Right cardiac atrium (tissue), 5 donors: ENCODE measurements around the gene STK11. TPM values are rescaled to one million over a fixed set of nuclear protein-coding genes. Genes with fewer than 3 reads are reported as not detected.
A peak's percentile ranks its signal among the peaks of the same experiment; 100 is the strongest.

Experiments
- ATAC-seq, 2 donors: fragments of 200-7000 bp; cut with Tn5 transposase; one replicate each; pipeline versions ENCODE4 v1.8.0 to v1.9.1; 2020; ENCODE audit warnings: moderate library complexity in 2 of 2, mild to moderate bottlenecking in 1 of 2
- DNase-seq, 3 donors: peaks; one replicate each; pipeline ENCODE4 v3.0.0-alpha.2; 2020
- H3K27ac ChIP-seq: one replicate; pipeline ENCODE4 v1.5.1; 2013; ENCODE audit warnings: mild to moderate bottlenecking, low read length, control low read depth, moderate library complexity
- H3K27me3 ChIP-seq: one replicate; pipeline ENCODE4 v1.6.1; 2013; ENCODE audit not compliant: control insufficient read depth, insufficient read depth
- H3K4me1 ChIP-seq: one replicate; pipeline ENCODE4 v1.6.1; 2013; ENCODE audit warnings: low read length; ENCODE audit not compliant: control insufficient read depth, insufficient read depth
- H3K4me3 ChIP-seq: one replicate; pipeline ENCODE4 v1.5.1; 2013; ENCODE audit warnings: low read length, control low read depth
- H3K9me3 ChIP-seq: one replicate; pipeline ENCODE4 v1.6.1; 2013; ENCODE audit warnings: low read length; ENCODE audit not compliant: control insufficient read depth
- WGBS: extraction: QIAGEN DNeasy Blood & Tissue Kit; methylation state at CpG from one replicate; pipeline ENCODE4 v1.1.7; 2013; 5-methylcytosine and 5-hydroxymethylcytosine counted together
- intact Hi-C, 4 donors: fragments of 100-400 bp; cut with DNase I; formaldehyde crosslinking; loops; one replicate each; pipeline versions ENCODE4 v1.11.0 to v1.14.0; 2022 to 2023
- long read RNA-seq, 4 donors: library from polyadenylated mRNA; unstranded; transcript quantifications; one replicate each; pipeline ENCODE4 v2.0.0, GENCODE V29; 2020 to 2021
- polyA plus RNA-seq: library from polyadenylated mRNA; stranded (reverse); fragments of 200-250 nt; gene quantifications from one replicate; pipeline ENCODE4 v1.2.3, GENCODE V29; 2013
- total RNA-seq, 4 donors: library from RNA; stranded (reverse); fragmentation: NEBNext Ultra II Directional; extraction: Animal tissue kit (Norgen Biotek cat#: 25700); gene quantifications; one replicate each; pipeline ENCODE4 v1.2.1, GENCODE V29; 2021
- donor health status: healthy with polysubstance abuse.
- donor health status: DM: no; HTN: yes; CAD: no.
- donor health status: DM: no; HTN: no; CAD: no.
- donor health status: DM: no; HTN: yes; CAD: no; lungs with severe emphysema.
- donor health status: DM: yes; HTN: yes; CAD: no.

Gene STK11
- total RNA-seq (10 to 100 TPM; 56.9 to 62.0 (median 57.7) TPM), polyA plus RNA-seq (64.5 TPM)
- long read RNA-seq, donor 1, transcript STK11-201 (10 exons, 2,611 nt) = major isoform, 239 of 292 reads
- long read RNA-seq, donor 1, partial matches to known transcripts = 12 of 292 reads
- long read RNA-seq, donor 1, other reads (novel, unspliced or antisense) = 41 of 292 reads
- long read RNA-seq, donor 2, transcript STK11-201 (10 exons, 2,611 nt) = major isoform, 156 of 192 reads
- long read RNA-seq, donor 2, partial matches to known transcripts = 13 of 192 reads
- long read RNA-seq, donor 2, other reads (novel, unspliced or antisense) = 23 of 192 reads
- long read RNA-seq, donor 3, partial matches to known transcripts = 4 of 7 reads
- long read RNA-seq, donor 3, other reads (novel, unspliced or antisense) = 3 of 7 reads
- long read RNA-seq, donor 4, transcript STK11-201 (10 exons, 2,611 nt) = major isoform, 132 of 175 reads
- long read RNA-seq, donor 4, partial matches to known transcripts = 13 of 175 reads
- long read RNA-seq, donor 4, other reads (novel, unspliced or antisense) = 30 of 175 reads

- WGBS = 4% methylated on average over 114 of the region's 114 CpGs
- Histone ChIP-seq H3K4me1 (peaks cover 14% of the 10 kb centered on the region), H3K4me3 (peak within 1 kb of the TSS; percentile 97), H3K27ac (peak within 1 kb of the TSS; percentile 81), H3K9me3 (no peaks in the 10 kb centered on the region), H3K27me3 (no peaks in the 10 kb centered on the region)
- peak; percentile 93 to 95 for ATAC-seq
- peak; percentile 99 to 100 (median 100) for DNase-seq
- intact Hi-C loops = no loop called here
Measured at GRCh38 chr19:1205114-1206099, at the start of gene STK11. Gene STK11, plus strand, starts transcription at chr19:1205778. Its CDS starts 1,136 bp downstream, at chr19:1206914.

GRCh38 chr19:1156305-1156801 lies 49.2 kb upstream of the STK11 start:
- DNase-seq = peak; percentile 65 to 72 (median 71)
- peaks cover 18% of the 10 kb centered on the region for H3K4me1 ChIP-seq
- intact Hi-C loops = no loop called here
- no peak overlapping the region for H3K4me3 ChIP-seq
- ATAC-seq = no peak
- H3K27ac ChIP-seq = no peak overlapping the region
- no peaks in the 10 kb centered on the region for H3K27me3 ChIP-seq
- no peaks in the 10 kb centered on the region for H3K9me3 ChIP-seq
- 87% methylated on average over 24 of the region's 24 CpGs for whole genome bisulfite sequencing

GRCh38 chr19:1156830-1157615 lies 48.6 kb upstream of the STK11 start:
- ATAC-seq = no peak
- Histone ChIP-seq H3K4me1 (peaks cover 15% of the 10 kb centered on the region), H3K9me3 (no peaks in the 10 kb centered on the region), H3K4me3 (no peak overlapping the region), H3K27me3 (no peaks in the 10 kb centered on the region), H3K27ac (no peak overlapping the region)
- intact Hi-C loops = no loop called here
- 93% methylated on average over 46 of the region's 46 CpGs for WGBS
- peak; percentile 17 to 62 (median 59) for DNase-seq

GRCh38 chr19:1157931-1158884 lies 47.4 kb upstream of the STK11 start:
- Histone ChIP-seq H3K27ac (no peak overlapping the region), H3K4me1 (peaks cover 13% of the 10 kb centered on the region), H3K9me3 (no peaks in the 10 kb centered on the region), H3K27me3 (no peaks in the 10 kb centered on the region), H3K4me3 (no peak overlapping the region)
- WGBS = 95% methylated on average over 69 of the region's 69 CpGs
- no peak for ATAC-seq
- DNase-seq = peak in 2 of 3 donors; percentile 52 to 67
- intact Hi-C loops = no loop called here

GRCh38 chr19:1158885-1159448 lies 46.6 kb upstream of the STK11 start:
- peak in 2 of 3 donors; percentile 39 to 46 for DNase-seq

GRCh38 chr19:1159864-1160595 lies 45.5 kb upstream of the STK11 start:
- ATAC-seq (no peak), DNase-seq (peak in 1 of 3 donors; percentile 53)
- Histone ChIP-seq H3K27ac (no peak overlapping the region), H3K4me1 (peaks cover 11% of the 10 kb centered on the region), H3K27me3 (no peaks in the 10 kb centered on the region), H3K9me3 (no peaks in the 10 kb centered on the region), H3K4me3 (no peak overlapping the region)
- intact Hi-C loops = no loop called here
- 92% methylated on average over 31 of the region's 31 CpGs for WGBS

More at GRCh38 chr19:1158885-1159448, 46.6 kb upstream of the STK11 start:
- 95% methylated on average over 32 of the region's 32 CpGs for WGBS
- H3K27me3 ChIP-seq = no peaks in the 10 kb centered on the region
- ATAC-seq = no peak
- H3K9me3 ChIP-seq = no peaks in the 10 kb centered on the region
- H3K4me3 ChIP-seq = no peak overlapping the region
- H3K27ac ChIP-seq = no peak overlapping the region
- H3K4me1 ChIP-seq = peaks cover 13% of the 10 kb centered on the region
- intact Hi-C loops = no loop called here

- H3K4me3 ChIP-seq = no peak overlapping the region
- DNase-seq = peak in 2 of 3 donors; percentile 44 to 48
- no peaks in the 10 kb centered on the region for H3K9me3 ChIP-seq
- no peak for ATAC-seq
- WGBS = 59% methylated on average over 18 of the region's 18 CpGs
- intact Hi-C loops = no loop called here
- H3K27me3 ChIP-seq = no peaks in the 10 kb centered on the region
- H3K4me1 ChIP-seq = peaks cover 2% of the 10 kb centered on the region
- H3K27ac ChIP-seq = no peak overlapping the region
Measured at GRCh38 chr19:1161716-1162115, 43.9 kb upstream of the STK11 start.

GRCh38 chr19:1162404-1163282 lies 42.9 kb upstream of the STK11 start:
- ATAC-seq (no peak), DNase-seq (peak in 1 of 3 donors; percentile 36)
- Histone ChIP-seq H3K9me3 (no peaks in the 10 kb centered on the region), H3K4me3 (no peak overlapping the region), H3K27me3 (no peaks in the 10 kb centered on the region), H3K27ac (no peak overlapping the region), H3K4me1 (peaks cover 2% of the 10 kb centered on the region)
- 84% methylated on average over 26 of the region's 26 CpGs for WGBS
- intact Hi-C loops = no loop called here
